Activated CD4-positive, alpha-beta T cell treated with anti-CD3 and anti-CD28 coated beads for 24 hours (primary cell): ENCODE measurements around the gene TAF7.
"Not testable (repeated sequence)": the region's sequence is repeated elsewhere in the genome, so short reads cannot be mapped to it uniquely, and the experiment has no call there.

ENCODE experiments used
- DNase-seq, 2 donors: peaks; one replicate each; pipeline ENCODE4 v3.0.0-alpha.2; 2020; ENCODE audit warnings: low read depth in 2 of 2

Gene TAF7

GRCh38 chr5:141338538-141339306 lies 18.1 kb upstream of the TAF7 start, which contains the start of gene PCDHGA2:
Gene PCDHGA2, plus strand, starts transcription at chr5:141338760.
- no peak for DNase-seq

GRCh38 chr5:141332571-141332970 lies 12.0 kb upstream of the TAF7 start:
- DNase-seq = not testable (repeated sequence)

GRCh38 chr5:141330299-141331080 lies 9.9 kb upstream of the TAF7 start, which contains the start of gene PCDHGA1:
Gene PCDHGA1, plus strand, starts transcription at chr5:141330514.
- no peak for DNase-seq

GRCh38 chr5:141328231-141328630 lies 7.6 kb upstream of the TAF7 start:
- no peak for DNase-seq

- peak; percentile 36 to 44 for DNase-seq
Observed at GRCh38 chr5:141326088-141326854, 5.7 kb upstream of the TAF7 start.

GRCh38 chr5:141322261-141322660 lies 1.7 kb upstream of the TAF7 start:
- DNase-seq = no peak

- no peak for DNase-seq
Observed at GRCh38 chr5:141319699-141320098, 885 bp downstream of the TAF7 start.

GRCh38 chr5:141319202-141319601 lies 1.4 kb downstream of the TAF7 start:
- DNase-seq = no peak

- not testable (repeated sequence) for DNase-seq
Observed at GRCh38 chr5:141316963-141317362, 3.6 kb downstream of the TAF7 start.

GRCh38 chr5:141313711-141314110 lies 6.9 kb downstream of the TAF7 start:
- DNase-seq = no peak

- DNase-seq = no peak
Observed at GRCh38 chr5:141306630-141307029, 14.0 kb downstream of the TAF7 start.

- no peak for DNase-seq
Observed at GRCh38 chr5:141303756-141304155, 16.8 kb downstream of the TAF7 start, which contains the start of gene SLC25A2. Gene SLC25A2, minus strand, starts transcription at chr5:141304049. Its CDS starts 184 bp downstream, at chr5:141303865.

- no peak for DNase-seq
Observed at GRCh38 chr5:141298376-141298775, 22.2 kb downstream of the TAF7 start.

GRCh38 chr5:141272906-141273305 lies 47.7 kb downstream of the TAF7 start:
- DNase-seq = no peak

GRCh38 chr5:141269195-141269594 lies 51.4 kb downstream of the TAF7 start:
- DNase-seq = no peak
